Activated CD4-positive, alpha-beta T cell treated with anti-CD3 and anti-CD28 coated beads, Interleukin-2, Interleukin-6, amounts not matched to agents 100 ng/mL and 50 ng/mL, durations not matched to agents 16 hours and 8 hours (primary cell): ENCODE results near the gene SEMA5A.
A peak's percentile ranks its signal among the peaks of the same experiment; 100 is the strongest.

Experiments used
- DNase-seq: peaks from one replicate; pipeline ENCODE4 v3.0.0-alpha.2; 2020

The SEMA5A gene

GRCh38 chr5:9348401-9348996 lies 197.4 kb downstream of the SEMA5A start:
- no peak for DNase-seq

GRCh38 chr5:9347541-9348295 lies 198.2 kb downstream of the SEMA5A start:
- no peak for DNase-seq

- DNase-seq, result no peak
These were observed 198.8 kb downstream of the SEMA5A start for GRCh38 chr5:9347032-9347431.

GRCh38 chr5:9344751-9345240 lies 201.1 kb downstream of the SEMA5A start:
- DNase-seq, result no peak

GRCh38 chr5:9343146-9343850 lies 202.6 kb downstream of the SEMA5A start:
- no peak for DNase-seq

DNA sequence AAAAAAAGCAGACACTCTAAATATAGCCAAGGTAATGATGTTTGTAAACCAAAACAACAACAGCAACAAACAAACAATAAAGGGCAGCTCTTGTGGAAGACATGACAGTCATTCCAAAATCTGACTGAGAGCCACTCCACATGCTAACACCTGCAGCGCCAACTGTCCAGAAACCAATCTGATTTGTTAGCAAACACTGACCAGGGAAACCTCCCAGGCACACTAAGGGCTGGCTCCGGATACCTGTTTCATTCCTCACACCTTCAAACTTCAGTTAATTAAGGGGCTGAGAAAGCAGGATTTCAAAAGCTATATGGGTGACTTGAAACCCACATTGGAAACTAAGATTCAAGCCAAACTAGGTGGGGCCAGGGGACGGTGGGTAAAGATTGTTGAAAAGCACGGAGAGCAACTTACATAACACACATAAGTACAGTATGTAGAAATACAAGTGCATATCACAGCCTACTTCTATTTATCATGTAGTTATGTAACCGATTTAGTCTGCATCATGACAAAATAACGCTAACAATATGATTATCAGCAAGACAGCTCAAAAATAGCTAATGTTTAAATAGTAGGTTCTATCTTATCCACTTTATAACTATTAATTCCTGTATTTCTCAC lies 203.6 kb downstream of the SEMA5A start:
- DNase-seq, result no peak

GRCh38 chr5:9340085-9340484 lies 205.8 kb downstream of the SEMA5A start:
- no peak for DNase-seq

GRCh38 chr5:9339206-9339818 lies 206.6 kb downstream of the SEMA5A start:
- peak; percentile 3 for DNase-seq

GRCh38 chr5:9338796-9339195 lies 207.1 kb downstream of the SEMA5A start:
- no peak for DNase-seq

DNA sequence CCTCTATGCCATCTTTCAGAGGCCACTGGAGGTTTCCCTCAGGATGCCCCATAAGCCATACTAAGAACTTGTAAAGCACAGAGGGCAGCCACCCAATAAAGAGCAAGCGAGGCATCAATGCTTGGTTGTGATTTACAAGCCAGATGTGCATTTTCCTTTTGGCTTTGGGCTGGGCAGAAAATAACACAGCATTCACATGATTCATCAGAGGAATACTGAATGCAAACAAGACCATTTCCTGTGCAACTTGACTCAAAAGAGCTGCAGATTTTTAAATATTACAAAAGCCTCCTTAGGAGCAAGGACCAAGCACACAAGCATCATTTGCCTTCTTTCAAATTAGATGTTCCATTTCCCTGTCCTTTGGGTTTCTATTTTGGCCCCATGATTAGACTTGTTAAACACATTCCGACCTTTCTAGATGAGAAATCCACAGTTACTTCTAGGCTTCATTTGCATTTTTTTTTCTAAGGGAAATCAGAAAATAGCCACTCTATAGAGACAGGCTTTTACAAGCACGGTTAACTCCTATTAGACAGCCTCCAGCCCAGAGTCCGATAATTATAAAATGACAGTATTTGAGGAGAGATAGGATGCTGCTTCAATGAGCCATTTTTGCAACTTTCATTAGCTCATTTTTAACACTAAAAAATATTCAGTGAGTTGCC lies 207.8 kb downstream of the SEMA5A start:
- no peak for DNase-seq

DNA sequence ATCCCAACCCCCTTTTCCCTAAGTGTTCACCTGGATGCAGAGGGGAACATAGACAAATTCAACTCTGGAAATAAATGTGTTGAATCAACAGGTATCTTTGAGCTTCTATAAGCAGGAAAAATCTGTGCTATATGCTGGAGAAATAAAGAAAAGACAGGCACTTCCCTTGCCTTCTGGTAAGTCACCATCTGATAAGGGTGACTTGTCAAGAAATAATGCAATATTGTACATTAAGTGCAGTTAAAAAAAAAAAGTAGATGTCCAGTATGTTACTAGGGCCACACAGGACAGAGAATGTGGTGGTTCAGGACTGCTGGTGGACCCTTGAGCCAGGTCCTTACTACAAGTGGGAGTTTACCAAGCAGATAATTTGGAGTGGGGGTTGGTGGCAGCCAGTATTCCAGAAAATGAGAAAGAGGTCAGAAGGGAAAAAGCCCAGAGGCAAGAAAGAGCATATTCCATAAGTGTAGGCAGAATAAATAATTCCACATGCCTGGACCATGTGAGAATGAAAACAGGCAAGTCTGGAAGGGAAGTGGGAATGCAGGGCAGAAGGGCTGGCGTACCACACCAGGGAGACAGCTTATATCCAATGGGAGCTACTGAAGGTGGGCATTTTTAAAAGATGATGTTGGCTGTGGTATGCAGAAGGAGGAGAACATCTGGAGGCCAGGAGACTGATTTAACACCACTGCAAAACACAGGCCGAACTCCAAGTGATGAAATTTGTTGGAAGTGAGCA lies 209.9 kb downstream of the SEMA5A start:
- DNase-seq, result no peak

- no peak for DNase-seq
These were observed 210.6 kb downstream of the SEMA5A start for GRCh38 chr5:9335269-9335668.

- DNase-seq, result no peak
These were observed 213.8 kb downstream of the SEMA5A start for GRCh38 chr5:9332026-9332425.

- no peak for DNase-seq
These were observed 214.5 kb downstream of the SEMA5A start for GRCh38 chr5:9331372-9331771.

DNA sequence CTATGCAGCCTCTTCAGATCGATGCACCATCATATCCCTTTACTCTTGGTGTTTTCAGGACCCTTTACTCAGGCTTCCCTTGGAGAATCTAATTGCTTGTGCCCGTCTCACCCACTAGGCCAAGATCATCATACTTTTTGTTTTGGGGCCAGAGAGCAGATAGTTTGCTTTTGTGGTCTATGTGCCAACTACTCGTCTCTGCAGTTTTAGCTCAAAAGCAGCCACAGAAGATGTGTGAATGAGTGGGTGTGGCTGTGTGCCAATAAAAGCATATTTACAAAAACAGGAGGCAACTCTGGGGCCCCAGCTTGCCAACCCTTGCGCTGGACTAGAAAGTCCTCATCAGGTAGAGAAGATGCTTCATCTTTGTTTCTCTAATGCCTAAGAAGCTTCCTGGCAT lies 216.8 kb downstream of the SEMA5A start:
- no peak for DNase-seq

GRCh38 chr5:9325549-9325948 lies 220.3 kb downstream of the SEMA5A start:
- DNase-seq, result no peak

DNA sequence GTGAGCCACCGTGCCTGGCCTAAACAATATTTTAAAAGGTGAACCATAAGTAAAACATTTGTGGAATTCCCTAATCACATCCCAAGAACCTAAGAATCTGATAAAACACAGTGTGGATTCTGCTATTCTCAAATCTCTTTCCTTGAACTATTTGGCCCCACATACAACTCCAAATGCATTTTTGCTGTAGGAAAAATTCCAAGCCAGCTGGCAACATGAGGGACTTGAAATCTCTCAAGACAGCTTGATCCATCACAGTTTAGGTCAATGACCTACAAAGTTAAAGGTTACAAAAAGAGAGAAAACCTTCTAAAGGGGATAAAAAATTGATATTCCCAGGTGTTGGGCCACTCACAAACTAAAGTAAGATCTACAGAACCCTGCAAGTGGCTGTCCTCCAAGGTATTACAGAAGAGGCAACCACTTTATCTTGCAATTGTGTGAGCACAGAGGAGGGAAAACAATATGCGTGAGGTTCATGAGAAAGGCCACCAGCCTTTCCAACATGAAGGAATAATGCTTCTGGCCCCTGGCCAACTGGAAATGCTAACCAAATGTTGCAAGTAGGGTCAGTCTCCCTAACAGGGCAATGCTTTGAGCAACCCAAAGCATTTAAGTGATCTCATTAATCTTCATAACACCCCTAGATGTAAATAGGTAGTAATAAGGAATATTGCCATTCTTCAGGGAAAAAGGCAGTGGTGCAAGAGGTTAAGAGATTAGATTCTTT lies 221.4 kb downstream of the SEMA5A start:
- DNase-seq, result no peak

- no peak for DNase-seq
These were observed 225.2 kb downstream of the SEMA5A start for GRCh38 chr5:9320652-9321051.

GRCh38 chr5:9318031-9318430 lies 227.8 kb downstream of the SEMA5A start:
- no peak for DNase-seq

DNA sequence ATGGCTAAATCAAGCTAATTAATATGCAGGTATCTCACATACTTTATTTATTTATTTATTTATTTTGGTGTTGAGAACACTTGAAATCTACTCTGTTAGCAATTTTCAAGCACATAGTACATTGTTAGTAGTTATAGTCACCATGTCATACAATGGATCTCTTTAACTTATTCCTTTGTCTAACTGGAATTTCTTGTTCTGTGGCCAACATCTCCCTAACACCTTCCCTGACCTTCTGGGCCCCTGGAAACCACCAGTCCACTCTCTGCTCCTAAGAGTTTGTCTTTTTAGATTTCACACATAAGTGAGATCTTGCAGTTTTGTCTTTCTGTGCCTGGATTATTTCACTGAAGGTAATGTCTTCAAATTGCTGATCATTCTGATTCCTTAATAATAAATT lies 229.1 kb downstream of the SEMA5A start:
- DNase-seq, result no peak

- DNase-seq, result no peak
These were observed 229.8 kb downstream of the SEMA5A start for GRCh38 chr5:9316041-9316440.
